ELR (cell line): ENCODE measurements around the gene CTDP1.
A peak's percentile ranks its signal among the peaks of the same experiment; 100 is the strongest.
"Not testable (repeated sequence)": the region's sequence is repeated elsewhere in the genome, so short reads cannot be mapped to it uniquely, and the experiment has no call there.

ENCODE experiments used
- DNase-seq: peaks from one replicate; pipeline ENCODE4 v3.0.0-alpha.2; 2015; ENCODE audit warnings: low read depth

CTDP1 gene

GRCh38 chr18:79742076-79742475 is 62.5 kb downstream of the CTDP1 start:
- DNase-seq, result no peak

GRCh38 chr18:79744625-79745024 is 65.0 kb downstream of the CTDP1 start:
- DNase-seq, result no peak

- DNase-seq, result no peak
Measured at GRCh38 chr18:79746730-79747129, 67.1 kb downstream of the CTDP1 start.

- DNase-seq, result no peak
Measured at GRCh38 chr18:79747156-79747845, 67.7 kb downstream of the CTDP1 start.

DNA sequence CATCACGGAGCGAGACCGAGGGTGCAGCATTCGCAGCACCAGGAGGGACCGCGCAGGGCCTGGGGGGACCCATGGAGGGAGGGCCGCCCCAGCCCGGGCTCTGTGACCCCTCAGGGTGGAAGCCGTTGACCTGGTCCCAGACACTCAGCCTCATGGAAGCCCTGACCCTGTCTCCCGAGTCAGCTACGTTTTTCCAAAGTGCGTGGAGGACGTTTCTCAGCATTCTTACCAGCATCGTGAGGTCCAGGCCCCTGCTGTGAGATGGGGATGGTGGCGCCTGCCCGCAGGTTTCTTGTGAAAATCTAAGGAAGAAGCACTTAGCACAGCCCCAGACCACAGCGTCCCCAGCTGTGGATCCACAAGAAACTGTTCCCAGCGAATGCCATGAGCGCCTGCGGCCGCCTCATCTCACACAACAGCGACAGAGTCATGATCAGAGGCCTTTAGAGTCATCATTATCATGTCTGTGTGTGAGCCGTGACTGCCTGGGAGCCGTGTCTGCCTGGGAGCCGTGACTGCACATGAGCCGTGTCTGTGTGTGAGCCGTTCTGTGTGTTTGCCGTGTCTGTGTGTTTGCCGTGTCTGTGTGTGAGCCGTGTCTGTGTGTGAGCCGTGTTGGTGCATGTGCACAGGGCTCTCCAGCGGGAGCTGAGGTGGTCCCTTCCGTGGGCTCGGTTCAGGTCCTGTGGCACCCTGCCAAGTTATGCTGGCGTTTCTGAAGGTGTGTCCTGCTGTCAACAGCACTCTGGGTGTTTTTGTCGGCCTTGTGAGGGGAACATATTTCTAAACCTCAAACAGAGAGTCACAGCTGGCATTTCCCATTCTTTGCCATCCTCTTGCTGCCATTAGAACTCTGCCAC is 68.9 kb downstream of the CTDP1 start:
- no peak for DNase-seq

- no peak for DNase-seq
Measured at GRCh38 chr18:79749251-79750191, 69.9 kb downstream of the CTDP1 start.

DNA sequence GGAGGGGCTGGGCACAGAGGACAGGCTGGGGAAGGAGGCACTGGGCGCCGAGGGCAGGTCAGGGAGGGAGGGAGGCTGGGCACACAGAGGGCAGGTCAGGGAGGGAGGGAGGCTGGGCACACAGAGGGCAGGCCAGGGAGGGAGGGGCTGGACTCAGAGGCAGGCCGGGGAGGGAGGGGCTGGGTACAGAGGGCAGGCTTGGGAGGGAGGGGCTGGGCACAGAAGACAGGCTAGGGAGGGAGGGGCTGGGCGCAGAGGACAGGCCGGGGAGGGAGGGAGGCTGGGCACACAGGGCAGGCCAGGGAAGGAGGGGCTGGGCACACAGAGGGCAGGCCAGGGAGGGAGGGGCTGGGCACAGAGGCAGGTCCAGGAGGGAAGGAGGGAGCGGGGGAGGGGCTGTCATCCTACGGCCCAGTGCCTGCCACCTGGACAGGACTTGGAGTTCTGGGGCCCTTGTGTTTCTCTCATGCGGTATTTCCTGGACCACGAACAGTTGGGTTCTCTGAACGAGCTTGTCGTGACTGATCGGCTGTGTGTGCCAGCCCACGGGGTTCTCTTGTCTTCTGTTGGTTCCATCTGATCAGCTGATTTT is 71.5 kb downstream of the CTDP1 start:
- no peak for DNase-seq

GRCh38 chr18:79751918-79752578 is 72.4 kb downstream of the CTDP1 start:
- DNase-seq, result peak; percentile 12

DNA sequence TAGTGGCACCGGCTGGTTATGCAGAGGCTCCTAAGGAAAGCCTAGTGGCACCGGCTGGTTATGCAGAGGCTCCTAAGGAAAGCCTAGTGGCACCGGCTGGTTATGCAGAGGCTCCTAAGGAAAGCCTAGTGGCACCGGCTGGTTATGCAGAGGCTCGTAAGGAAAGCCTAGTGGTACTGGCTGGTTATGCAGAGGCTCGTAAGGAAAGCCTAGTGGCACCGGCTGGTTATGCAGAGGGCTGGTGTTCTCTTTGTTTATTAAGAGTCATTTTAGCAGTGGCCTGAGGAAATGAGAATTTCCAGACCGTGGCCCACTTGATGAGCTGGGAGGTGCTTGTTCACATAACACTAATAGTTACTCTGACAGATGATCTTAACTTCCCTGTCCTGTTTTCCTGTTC is 73.3 kb downstream of the CTDP1 start:
- DNase-seq, result not testable (repeated sequence)

- DNase-seq, result no peak
Measured at GRCh38 chr18:79753391-79753851, 73.8 kb downstream of the CTDP1 start.

- DNase-seq, result no peak
Measured at GRCh38 chr18:79754022-79754761, 74.6 kb downstream of the CTDP1 start.

- no peak for DNase-seq
Measured at GRCh38 chr18:79754831-79755351, 75.3 kb downstream of the CTDP1 start.

DNA sequence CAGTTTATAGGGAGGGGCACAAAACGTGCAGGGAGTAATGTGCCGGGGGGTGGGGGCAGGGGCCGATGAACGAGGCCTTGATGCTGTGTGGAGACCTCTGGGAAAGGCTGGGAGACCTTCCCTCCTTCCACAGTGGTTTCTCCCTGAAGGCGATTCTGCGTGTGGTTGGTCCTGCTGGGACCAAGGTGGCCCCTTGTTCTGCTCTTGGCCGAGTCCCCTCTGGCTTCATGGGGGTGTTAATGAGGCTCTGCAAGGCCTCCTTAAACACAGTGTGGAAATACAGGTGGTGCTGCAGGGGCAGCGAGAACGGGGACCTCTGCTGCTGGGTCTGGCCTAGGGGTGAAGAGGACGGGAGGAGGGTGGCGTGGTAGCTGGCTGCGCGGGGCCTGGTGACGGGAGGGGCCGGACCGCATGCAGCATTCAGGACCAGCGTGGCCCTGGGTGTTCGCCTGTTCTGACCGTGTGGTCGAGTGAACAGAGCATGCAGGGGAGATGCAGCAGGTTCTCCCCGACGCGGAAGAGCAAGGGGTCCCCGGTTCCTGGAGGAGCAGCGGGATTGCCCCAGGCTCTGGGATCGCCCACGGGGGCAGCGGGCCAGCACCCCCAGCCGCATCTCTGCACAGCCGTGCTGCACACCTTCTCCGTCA is 76.0 kb downstream of the CTDP1 start:
- no peak for DNase-seq

GRCh38 chr18:79756143-79756500 is 76.5 kb downstream of the CTDP1 start:
- no peak for DNase-seq

DNA sequence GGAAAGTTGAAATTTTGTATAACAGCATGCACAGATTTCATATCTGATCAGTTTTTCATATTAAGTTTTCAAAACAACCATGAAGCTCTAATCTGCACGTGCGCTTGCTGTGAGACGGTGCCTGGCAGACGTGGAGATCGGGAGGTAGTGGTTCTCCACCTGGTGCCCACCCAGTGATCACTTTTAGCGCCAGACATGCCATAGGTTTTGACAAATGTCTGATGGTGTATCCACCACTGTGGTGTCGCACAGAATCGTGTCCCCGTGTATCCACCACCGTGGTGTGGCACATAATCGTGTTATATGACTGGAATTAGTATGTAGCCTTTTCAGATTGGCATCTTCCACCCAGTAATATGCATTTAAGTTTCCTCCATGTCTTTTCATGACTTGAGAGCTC is 77.2 kb downstream of the CTDP1 start:
- DNase-seq, result no peak

- DNase-seq, result no peak
Measured at GRCh38 chr18:79760348-79760747, 80.7 kb downstream of the CTDP1 start.

GRCh38 chr18:79760881-79761280 is 81.3 kb downstream of the CTDP1 start:
- no peak for DNase-seq

DNA sequence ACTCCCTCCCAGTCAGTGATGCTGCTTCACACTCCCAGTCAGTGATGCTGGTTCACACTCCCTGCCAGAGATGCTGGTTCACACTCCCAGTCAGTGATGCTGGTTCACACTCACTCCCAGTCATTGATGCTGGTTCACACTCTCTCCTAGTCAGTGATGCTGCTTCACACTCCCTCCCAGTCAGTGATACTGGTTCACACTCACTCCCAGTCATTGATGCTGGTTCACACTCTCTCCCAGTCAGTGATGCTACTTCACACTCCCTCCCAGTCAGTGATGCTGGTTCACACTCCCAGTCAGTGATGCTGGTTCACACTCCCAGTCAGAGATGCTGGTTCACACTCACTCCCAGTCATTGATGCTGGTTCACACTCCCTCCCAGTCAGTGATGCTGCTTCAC is 83.8 kb downstream of the CTDP1 start:
- DNase-seq, result no peak

GRCh38 chr18:79764131-79764530 is 84.5 kb downstream of the CTDP1 start:
- no peak for DNase-seq
